HG02840 (cell line): ENCODE results near the gene PTPRG.
A peak's percentile ranks its signal among the peaks of the same experiment; 100 is the strongest.

ENCODE experiments used
- ATAC-seq: cut with Tn5 transposase; IDR thresholded peaks from one replicate; pipeline ENCODE4 v1.9.1; 2021; ENCODE audit warnings: mild to moderate bottlenecking, moderate library complexity, moderate number of reproducible peaks; ENCODE audit not compliant: unreplicated experiment, low FRiP score

Gene PTPRG

DNA sequence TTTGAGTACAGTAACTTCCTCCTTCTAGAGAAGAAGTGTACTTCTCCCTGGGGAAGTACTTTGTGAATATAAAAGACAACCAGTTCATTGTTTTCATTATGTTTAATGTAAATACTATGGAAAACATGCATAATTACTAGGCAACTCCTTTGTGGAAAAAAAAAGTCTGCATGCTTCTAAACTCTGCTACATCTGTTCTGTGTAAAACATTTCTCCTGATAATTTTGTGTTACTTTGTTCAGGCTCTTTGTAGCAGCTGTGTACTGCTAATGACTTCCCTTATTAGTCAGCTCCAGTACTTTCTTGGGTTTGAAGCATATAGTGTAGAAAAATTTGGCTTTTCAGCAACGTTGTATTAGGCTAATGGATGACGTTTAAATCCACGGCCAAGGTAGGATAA is 700.4 kb downstream of the PTPRG start:
- ATAC-seq, result no peak

DNA sequence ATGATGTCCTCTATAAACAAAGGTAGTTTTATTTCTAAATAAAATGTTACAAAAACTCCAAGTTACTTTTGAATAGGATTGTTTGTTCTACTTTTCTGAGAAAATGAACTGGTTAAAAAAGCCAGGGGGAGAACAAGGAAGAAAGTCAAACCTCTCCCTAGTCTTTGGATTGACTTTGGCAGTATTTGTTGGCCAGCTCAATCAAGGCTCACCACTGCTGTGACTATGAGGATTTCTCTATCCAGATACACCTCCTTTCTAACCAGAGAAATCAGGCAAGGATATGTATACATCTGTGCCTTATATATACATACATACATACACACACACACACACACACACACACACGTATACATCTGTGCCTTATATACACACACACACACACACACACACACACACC is 704.2 kb downstream of the PTPRG start:
- no peak for ATAC-seq

DNA sequence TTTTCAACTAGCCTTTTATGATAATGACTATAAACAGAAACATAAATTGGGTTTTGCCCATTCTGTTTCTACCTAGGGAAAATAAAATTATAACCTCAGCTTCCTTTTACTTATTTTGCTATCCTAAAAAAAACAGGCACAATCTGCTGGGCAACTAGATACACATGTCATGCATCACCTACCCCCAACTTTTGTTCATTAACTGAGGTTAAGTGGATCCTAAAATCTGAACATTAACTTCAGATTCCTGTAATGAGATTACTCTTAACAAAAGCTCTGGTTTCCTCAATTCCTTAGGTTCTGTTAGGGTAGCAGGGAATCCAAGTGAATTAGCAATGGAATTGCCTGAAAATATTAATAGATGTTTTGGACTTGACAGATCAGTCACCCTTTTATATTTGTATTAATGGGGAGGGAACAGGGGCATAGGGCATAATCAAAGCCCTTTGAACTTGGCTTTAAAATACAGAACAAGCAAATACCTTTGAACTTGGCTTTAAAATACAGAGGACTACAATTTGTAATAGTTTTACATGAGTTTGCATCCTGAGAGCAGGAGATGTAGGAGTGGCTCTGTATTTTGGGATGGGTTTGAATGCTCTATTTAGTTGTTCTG is 705.4 kb downstream of the PTPRG start:
- no peak for ATAC-seq

DNA sequence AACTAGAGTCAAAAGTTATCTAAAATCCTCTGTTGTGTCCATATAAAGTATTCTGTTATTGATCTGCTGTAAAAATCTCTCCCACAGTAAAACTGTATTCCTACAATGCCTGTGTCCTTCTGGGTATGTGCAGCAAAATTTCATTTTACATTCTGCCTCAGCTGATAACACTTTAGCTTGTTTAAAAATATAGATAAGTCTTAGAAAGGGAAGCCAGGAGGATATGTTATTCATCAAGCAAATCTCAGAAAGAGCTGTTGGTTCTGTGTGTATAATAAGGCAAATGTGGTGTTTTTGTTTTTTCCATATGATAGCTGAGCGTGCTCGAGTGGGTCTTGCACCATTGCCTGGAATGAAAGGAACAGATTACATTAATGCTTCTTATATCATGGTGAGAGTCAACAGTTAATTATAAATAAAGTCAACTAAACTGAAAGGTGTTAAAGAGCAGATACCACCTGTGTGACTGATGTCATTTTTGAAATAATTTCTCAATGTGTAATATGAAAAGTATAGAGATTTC is 715.3 kb downstream of the PTPRG start:
- no peak for ATAC-seq

DNA sequence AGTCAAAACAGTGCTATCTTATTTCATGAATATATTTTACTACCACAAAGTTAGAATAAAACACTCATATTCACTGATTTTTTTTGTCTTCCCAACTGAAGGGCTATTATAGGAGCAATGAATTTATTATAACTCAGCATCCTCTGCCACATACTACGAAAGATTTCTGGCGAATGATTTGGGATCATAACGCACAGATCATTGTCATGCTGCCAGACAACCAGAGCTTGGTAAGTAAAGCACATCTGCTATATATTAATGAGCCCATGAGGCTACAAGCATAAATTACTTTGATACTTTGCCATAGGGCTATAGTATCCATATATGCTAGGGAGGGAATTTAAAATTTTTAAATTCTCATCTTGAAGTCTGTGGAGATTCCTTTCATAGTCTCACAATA is 716.1 kb downstream of the PTPRG start:
- ATAC-seq, result no peak

DNA sequence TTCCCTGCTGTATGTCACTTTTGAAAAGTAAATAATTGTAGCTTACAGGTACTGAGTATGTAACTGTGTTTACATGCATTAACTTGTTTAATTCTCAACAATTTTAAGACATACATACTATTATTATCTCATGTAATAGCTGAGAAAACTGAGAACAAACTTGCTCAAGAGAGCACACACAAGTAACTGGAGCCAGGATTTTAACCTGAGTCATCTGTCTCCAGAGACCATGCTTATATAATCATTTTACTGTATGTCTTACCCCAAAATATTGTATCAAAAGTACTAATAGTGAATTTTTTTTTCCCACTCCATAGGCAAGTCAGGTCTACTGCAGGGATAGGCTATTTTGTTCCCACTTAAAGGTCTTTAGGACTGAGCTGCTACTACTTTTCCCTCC is 716.6 kb downstream of the PTPRG start:
- no peak for ATAC-seq

DNA sequence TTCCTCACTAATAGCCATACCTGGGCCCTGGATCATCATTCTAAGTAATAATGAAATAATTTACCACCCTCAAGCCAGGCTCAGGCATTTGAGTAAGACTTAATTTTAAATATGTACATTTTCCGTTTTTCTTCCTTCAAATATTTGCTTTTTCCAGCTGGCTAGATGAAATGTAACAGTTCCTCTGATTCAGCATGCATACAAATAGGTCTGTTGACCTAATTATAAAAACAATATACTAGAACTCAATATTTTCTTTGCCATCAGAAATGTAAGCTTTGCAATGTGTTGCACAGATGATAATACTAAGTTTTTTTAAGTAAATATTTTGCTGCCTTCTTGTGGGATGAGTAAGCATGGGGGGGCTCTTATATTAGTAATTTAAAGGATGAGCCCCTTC is 720.4 kb downstream of the PTPRG start:
- ATAC-seq, result no peak

DNA sequence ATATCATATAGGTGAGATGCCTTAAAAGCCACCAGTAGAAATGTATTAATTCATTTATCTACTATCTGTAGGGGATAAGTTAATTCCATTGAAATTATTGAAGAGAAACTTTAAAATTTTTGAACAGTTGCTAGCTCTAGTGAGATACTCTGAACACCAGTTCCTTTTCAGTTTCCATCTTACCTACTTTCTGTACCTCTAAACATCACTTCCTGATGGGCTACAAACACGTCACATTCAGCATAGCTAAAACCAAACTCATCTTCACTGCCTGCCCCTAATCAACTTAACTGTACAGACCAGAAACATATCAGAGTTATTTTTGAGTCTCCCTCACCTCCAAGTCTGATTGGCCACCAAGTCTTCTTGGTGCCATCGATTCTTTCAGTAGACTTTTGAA is 723.1 kb downstream of the PTPRG start:
- ATAC-seq, result no peak

DNA sequence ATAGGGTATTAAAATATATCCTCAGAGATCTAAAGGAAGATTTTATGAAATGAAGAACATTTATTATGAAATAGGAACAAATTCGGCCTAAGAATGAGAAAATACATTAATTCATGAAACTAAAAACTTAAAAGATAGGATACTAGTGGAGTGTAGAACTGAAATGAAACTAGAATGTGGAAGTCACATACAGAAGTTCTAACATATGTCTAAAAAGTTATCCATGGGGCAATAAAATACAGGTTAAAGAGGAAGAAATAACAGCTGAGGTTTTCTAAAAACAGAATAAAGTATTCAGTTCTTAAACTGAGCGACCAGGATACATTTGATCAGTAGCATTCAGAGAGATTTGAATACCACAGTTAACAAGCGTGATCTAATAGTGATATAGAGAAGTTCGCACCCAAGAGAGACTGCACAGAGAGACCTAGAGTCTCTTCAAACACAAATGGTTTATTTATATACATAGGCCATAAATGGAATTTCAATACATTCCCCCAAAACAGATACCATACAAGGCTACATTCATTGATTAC is 726.1 kb downstream of the PTPRG start:
- ATAC-seq, result no peak

DNA sequence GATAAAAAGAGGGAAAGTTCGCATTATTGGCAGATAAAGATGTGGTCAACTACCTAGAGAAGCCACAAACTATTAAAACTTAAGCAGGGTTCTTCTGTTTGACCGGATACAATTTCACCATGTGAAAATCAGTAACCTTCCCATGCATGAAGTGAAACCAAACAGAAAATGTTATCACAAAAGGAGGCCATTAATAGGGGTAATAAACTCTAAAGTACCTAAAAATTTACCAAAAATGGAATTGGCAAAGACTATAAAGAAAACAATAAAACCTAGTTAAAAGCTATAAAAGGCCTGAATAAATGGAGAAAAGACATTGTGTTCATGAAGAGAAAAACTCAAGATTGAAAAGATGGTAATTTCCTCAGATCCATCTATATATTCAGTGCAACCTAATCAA is 728.6 kb downstream of the PTPRG start:
- no peak for ATAC-seq

DNA sequence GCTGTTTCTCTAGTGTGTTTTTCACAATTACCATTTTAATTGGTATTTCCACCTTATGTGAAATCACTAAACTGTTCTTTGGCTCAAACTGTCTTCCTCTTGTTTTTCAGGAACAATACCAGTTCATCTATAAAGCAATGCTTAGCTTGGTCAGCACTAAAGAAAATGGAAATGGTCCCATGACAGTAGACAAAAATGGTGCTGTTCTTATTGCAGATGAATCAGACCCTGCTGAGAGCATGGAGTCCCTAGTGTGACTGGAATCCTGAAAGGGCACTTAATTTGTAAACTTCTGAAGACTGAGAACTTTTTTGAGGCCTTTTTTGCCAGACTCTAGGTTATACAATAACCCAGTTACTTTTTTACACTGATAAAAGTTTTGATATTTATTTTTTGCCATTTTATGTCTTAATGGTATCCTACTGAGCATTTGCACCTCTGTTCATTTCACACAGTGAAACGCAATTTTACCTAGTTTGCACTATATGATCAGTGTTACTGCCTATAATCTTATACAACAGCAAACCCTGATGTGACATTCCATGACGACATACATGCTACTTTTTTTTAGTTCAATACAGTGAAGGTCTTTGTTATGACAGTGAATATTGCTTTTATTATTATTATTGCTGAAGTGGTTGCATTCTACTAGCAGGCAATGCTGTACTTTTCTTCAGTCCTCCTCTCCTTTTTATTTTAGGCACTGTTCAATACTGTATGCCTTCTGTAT is 731.8 kb downstream of the PTPRG start:
- ATAC-seq, result no peak

DNA sequence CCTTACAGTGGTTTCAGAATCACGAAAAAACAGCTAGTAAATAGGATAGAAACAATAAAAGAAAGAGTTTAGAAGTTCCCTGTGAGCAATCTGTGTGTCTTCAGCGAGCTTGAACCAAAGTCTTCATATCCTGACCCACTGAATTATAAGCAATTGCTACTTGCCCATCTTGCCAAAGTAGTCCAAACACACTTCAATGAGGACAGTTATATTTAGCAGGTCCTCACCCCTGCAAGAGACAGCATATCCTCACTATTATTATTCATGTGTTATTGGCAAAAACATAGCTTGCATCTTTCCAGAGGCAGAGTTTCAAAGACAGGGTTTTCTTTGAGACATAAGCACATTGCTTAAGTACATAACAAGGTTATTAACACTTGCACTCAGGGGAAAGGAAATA is 734.2 kb downstream of the PTPRG start:
- no peak for ATAC-seq

DNA sequence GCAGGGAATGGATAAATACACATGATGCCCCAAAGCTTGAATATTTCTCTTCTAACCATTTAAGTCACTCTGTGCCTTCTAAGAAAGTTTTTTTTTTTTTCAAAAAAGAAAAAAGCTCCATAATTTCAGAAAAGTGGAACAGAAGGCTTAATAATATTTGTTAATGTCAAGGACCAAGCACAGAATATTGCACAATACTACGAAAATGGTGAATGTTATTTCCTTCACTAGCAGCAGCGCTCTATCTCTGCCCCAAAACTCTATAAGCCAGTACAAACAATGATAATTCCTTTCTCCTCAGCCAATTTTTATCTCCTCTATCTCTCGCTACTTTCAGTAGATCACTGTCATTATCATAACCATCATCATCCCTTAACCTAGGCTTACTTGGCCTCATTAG is 739.2 kb downstream of the PTPRG start:
- ATAC-seq, result no peak

DNA sequence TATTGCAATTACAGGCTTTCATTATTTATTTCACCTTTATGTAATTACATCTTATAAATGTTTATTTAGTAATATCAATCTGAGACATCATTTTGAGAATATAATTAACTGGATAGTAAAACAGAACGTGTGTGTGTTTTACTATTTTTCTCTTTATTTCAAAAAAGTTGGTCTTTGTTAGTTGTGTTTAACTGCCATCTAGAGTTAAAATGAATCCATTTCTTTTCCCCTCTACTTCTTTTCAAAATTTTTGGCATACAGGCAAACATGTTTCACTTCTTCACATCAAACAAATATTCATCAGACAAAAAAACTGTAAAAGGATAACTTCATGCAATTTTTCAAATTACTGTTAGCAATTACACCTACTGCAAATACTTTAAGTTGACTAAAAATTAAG is 750.8 kb downstream of the PTPRG start:
- no peak for ATAC-seq

DNA sequence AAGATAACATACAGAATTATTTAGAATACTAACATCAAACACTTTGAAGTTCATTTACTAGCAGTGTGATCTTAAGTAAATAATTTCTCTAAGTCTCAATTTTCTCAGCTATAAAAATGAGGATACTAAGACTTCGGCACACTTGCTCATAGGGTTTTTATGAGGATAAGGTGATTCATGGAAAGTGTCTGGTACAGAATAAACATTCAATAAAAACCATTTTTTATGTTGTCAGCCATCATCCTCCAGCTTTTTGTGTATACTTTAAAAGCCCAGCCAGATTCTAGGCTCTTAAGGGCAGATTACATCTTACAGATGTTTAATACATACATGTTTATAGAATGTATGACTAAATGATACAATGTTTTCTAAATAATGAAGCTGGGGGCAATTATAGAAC is 755.2 kb downstream of the PTPRG start:
- ATAC-seq, result no peak

DNA sequence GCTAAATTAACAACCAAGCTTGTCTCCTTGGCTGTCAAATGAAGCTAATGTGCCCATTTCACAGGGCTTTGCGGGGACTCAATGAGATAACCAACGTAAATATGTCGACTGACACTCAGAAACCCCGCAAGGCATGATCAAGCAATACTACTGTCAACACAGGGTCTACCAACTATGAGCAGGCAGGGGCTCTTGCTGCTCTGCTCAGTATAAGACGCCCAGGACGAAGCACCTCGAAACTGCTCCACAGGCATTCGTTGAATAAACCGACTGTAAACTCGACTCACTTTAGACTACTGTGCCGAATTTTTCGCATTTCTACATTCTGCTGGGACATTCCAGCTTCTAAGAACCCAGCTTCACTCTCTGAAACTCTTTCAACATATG is 757.0 kb downstream of the PTPRG start:
- no peak for ATAC-seq

DNA sequence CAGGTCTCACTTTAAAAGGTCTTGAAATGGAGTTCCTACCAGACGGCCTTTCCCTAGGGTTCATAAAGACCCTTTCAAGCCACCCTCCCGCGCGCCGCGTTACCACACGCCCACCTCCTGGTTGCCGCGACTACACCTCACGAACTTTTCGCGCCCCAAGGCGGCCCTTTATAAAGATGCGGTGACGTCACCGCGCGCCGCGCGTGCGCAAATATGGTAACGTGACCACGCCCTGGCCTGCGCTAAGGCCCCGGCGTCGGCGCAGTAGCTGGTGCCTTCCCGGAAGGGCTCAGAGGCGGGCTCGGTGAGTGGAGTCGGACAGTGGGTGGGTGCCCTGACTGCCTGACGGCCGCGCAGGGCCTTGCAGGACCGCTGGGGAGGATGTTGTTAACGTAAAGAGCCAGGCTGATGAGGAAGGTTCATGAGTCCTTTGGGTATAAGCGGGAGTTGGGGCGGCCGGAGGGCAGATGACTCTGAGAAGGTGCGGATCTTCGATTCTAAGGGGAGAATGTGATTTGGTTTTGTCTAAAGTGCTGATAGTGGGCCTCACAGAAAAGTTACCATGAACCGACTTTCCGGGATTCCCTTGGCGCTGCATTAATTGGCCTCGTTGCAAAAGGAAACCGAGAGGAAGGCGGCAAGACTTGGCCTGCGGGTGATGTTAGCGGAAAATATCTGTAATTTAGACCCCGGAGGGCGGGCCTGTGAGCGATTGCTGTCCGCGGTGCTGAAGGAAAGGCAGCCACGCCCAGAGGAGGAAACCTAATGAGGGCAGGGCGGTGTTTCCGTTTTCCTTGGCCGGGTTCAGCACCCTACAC is 757.6 kb downstream of the PTPRG start:
- ATAC-seq, result peak; percentile 72

DNA sequence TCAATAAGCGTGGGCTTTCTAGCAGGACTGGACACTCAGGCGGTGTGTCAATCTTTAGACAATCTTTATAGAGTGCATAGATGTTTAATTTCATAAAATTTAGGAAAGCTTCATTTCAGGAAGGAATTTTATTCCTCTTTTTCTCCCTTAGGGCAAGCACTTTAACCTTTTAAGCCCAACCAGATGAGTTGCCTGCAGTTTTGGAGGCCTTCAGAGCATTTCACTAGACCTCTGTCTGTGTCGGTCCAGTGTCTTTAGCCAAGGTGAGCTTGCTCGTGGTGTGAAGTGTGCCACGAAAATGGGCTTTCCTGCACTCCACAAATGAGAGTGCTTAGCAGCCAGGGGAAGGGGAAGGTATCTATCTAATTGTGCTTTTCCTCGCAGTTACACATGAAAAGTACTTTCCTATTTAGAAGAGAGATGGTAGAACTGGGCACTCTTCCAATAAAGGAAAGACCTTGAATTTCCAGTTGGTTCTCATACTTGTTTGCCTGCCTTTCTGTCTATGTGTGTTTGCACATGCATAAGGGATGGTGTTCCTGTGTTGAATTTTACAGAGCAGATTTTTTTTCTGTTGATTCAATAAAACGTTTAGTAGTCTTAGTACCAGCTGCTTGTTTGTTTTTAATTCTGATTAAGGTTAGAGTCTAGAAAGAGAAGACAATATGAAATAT is 758.3 kb downstream of the PTPRG start:
- no peak for ATAC-seq

DNA sequence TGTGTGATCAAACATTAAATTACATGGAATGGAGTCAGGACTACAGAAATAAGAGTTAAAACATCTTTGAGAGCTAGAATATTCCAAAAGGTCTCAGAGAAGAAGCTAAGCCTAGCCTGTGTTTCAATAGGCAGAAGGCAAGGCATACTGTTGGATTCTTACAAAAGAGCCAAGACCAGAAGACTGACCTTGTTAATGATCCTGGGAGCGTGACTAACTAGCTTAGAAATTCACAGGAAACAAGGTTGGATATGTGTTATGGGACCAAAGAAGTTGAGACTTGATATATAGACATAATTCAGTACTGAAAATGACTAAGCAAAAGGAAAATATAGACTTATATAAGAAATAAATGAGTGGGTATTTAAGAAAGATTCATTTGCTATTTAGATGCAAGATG is 761.9 kb downstream of the PTPRG start:
- ATAC-seq, result no peak

DNA sequence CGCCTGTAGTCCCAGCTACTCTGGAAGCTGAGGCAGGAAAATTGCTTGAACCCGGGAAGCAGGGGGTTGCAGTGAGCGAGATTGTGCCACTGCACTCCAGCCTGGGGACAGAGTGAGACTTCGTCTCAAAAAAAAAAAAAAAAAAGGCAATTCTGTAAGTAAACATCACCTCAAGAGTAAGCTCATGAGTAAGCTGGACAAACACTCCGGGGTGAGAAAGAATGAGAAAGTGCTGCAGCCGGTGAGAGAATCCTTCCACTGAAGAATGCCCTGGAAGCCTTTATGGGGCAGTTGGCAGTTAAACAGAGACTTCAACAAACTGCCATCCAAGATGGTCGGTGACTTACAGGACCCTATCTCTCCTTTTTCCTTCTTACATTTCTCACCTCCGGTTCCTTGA is 764.5 kb downstream of the PTPRG start:
- ATAC-seq, result no peak

DNA sequence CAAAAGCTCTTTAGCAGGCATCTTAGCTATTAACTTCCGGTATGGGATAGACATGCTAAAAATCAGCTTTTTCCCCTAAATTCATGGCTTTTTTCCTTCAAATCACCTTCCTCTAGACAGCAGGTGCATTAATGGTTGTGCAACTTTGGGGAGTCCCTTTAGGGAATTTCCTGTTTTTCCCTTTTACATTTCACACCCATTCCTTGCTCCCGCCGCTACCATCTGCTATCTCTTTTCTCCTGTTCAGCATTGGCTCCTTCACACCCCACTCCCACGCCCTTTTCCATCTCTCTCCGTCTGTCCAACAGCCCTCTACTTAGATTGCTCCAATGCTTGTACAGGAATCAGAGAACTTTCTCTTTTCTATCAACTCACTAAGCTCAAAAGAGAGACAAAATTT is 768.6 kb downstream of the PTPRG start:
- ATAC-seq, result no peak
